OCI-LY3 (cell line): ENCODE data around the gene HES4.

Experiments used
- H2AFZ ChIP-seq: fragments of 200-600, 300-600 bp; shearing (Covaris generic); 2 replicates; pipeline ENCODE4 v1.6.0; 2014; ENCODE audit warnings: antibody characterized with exemption, low read depth, low read length
- H3K27ac ChIP-seq: fragments of 200-600, 300-600 bp; sonication (generic); 2 replicates; pipeline ENCODE4 v1.5.1; 2014; ENCODE audit warnings: mild to moderate bottlenecking, low read length, moderate library complexity, mixed read lengths
- H3K27me3 ChIP-seq: fragments of 200-600, 300-600 bp; sonication (generic); 2 replicates; pipeline ENCODE4 v1.6.1; 2014; ENCODE audit warnings: low read depth, low read length, mixed read lengths
- H3K36me3 ChIP-seq: fragments of 200-600, 300-600 bp; sonication (generic); replicated peaks from 2 replicates; pipeline ENCODE3; 2014; ENCODE audit warnings: low read depth, low read length, mixed read lengths
- H3K4me1 ChIP-seq: fragments of 300-600, 200-600 bp; sonication (generic); 2 replicates; pipeline ENCODE4 v1.6.1; 2014; ENCODE audit warnings: low read length, mixed read lengths
- H3K4me2 ChIP-seq: fragments of 200-600, 300-600 bp; sonication (generic); 2 replicates; pipeline ENCODE4 v1.6.1; 2014; ENCODE audit warnings: low read length, mixed read lengths
- H3K4me3 ChIP-seq: fragments of 300-600, 200-600 bp; sonication (generic); 2 replicates; pipeline ENCODE4 v1.5.1; 2014; ENCODE audit warnings: antibody characterized with exemption, mild to moderate bottlenecking, low read length, moderate library complexity
- H3K79me2 ChIP-seq: fragments of 300-600, 200-600 bp; shearing (Covaris generic); 2 replicates; pipeline ENCODE4 v1.6.1; 2014; ENCODE audit warnings: mild to moderate bottlenecking, low read length, mixed read lengths
- H3K9ac ChIP-seq: fragments of 300-600, 200-600 bp; shearing (Covaris generic); 2 replicates; pipeline ENCODE4 v1.6.0; 2014; ENCODE audit warnings: mild to moderate bottlenecking, low read length, moderate library complexity
- H3K9me3 ChIP-seq: fragments of 200-600, 300-600 bp; shearing (Covaris generic); 2 replicates; pipeline ENCODE4 v1.6.1; 2014; ENCODE audit warnings: low read length, mixed read lengths; ENCODE audit not compliant: insufficient read depth
- H4K20me1 ChIP-seq: fragments of 200-600, 300-600 bp; sonication (generic); 2 replicates; pipeline ENCODE4 v1.6.1; 2016; ENCODE audit warnings: low read length, mixed read lengths; ENCODE audit not compliant: insufficient read depth
- CTCF ChIP-seq: fragments of 200-600, 300-600 bp; sonication (generic); IDR thresholded peaks from 2 replicates; pipeline ENCODE4 v1.5.1; 2014; ENCODE audit warnings: antibody characterized with exemption, low read length, low read depth
- EZH2phosphoT487 ChIP-seq: fragments of 200-600 bp; shearing (Covaris generic); IDR thresholded peaks from 2 replicates; pipeline ENCODE4 v1.6.1; 2018; ENCODE audit warnings: antibody characterized with exemption, mixed run types, low read depth

The HES4 gene

GRCh38 chr1:970973-971730, 28.7 kb downstream of the HES4 start:
- TF ChIP-seq EZH2phosphoT487 (no peak), CTCF (no peak)
- Histone ChIP-seq H3K36me3 (no peaks in the 10 kb centered on the region), H3K27ac (no peak overlapping the region), H3K9me3 (no peaks in the 10 kb centered on the region), H3K9ac (no peak overlapping the region), H3K4me1 (peaks cover 5% of the 10 kb centered on the region; the same call in 1 of the 2 replicates), H3K4me2 (no peak overlapping the region), H4K20me1 (no peaks in the 10 kb centered on the region), H3K79me2 (no peaks in the 10 kb centered on the region), H2AFZ (no peak overlapping the region), H3K27me3 (peaks cover 4% of the 10 kb centered on the region; the same call in 1 of the 2 replicates), H3K4me3 (no peak overlapping the region)

- H3K27ac ChIP-seq: no peak overlapping the region
- H3K79me2 ChIP-seq: no peaks in the 10 kb centered on the region
- H2AFZ ChIP-seq: no peak overlapping the region
- H3K9me3 ChIP-seq: no peaks in the 10 kb centered on the region
- no peaks in the 10 kb centered on the region for H4K20me1 ChIP-seq
- H3K4me3 ChIP-seq: no peak overlapping the region
- no peak for TF ChIP-seq EZH2phosphoT487
- TF ChIP-seq CTCF: no peak
- no peaks in the 10 kb centered on the region for H3K36me3 ChIP-seq
- no peak overlapping the region for H3K9ac ChIP-seq
- H3K4me1 ChIP-seq: peaks cover 5% of the 10 kb centered on the region; the same call in 1 of the 2 replicates
- H3K27me3 ChIP-seq: peaks cover 2% of the 10 kb centered on the region; the same call in 1 of the 2 replicates
- H3K4me2 ChIP-seq: no peak overlapping the region
Observed at GRCh38 chr1:970242-970972, 29.5 kb downstream of the HES4 start.

DNA sequence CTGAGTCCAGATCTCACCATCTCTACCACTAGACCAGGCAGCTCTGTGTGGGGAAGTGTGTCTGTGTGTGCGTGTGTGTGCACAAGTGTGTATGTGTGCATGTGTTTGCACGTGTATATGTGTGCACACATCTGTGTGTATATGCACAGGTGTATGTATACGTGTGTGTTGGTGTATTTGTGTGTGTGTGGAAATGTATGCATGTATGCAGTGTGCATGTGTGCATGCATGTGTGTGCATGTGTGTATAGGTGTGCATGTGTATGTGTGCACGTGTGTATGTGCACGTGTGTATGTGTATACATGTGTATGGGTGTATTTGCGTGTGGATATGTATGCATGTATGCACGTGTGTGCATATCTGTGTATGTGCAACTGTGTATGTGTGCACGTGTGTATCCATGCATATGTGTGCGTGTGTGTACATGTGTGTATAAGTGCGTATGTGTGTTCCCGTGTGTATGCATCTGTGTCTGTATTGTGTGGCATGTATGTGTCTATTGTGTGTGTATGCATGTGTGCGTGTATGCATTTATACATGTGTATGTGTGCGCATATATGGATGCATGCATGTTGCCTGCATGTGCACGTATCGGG, 30.5 kb downstream of the HES4 start:
- Histone ChIP-seq H3K4me3 (no peak overlapping the region), H3K4me2 (no peak overlapping the region), H2AFZ (no peak overlapping the region), H3K79me2 (no peaks in the 10 kb centered on the region), H3K9me3 (no peaks in the 10 kb centered on the region), H3K36me3 (no peaks in the 10 kb centered on the region), H4K20me1 (no peaks in the 10 kb centered on the region), H3K27ac (no peak overlapping the region), H3K4me1 (peaks cover 5% of the 10 kb centered on the region; the same call in 1 of the 2 replicates), H3K27me3 (no peaks in the 10 kb centered on the region), H3K9ac (no peak overlapping the region)
- TF ChIP-seq CTCF (no peak), EZH2phosphoT487 (no peak)
